Kidney (tissue), 14 donors: ENCODE results near the gene YARS1. TPM values are rescaled to one million over a fixed set of nuclear protein-coding genes. Genes with fewer than 3 reads are reported as not detected.
"Not testable (repeated sequence)": the region's sequence is repeated elsewhere in the genome, so short reads cannot be mapped to it uniquely, and the experiment has no call there.

Experiments used
- DNase-seq, 5 donors: peaks; one replicate each; pipeline ENCODE4 v3.0.0-alpha.2; 2013 to 2020
- FAIRE-seq: peaks from 2 replicates; lab custom pipeline; 2012; peaks lifted over from hg19 to GRCh38; lab: Jason Lieb, UNC
- H3K27ac ChIP-seq, 2 donors: one replicate each; pipeline ENCODE4 v1.7.0; 2013; ENCODE audit warnings: low read depth in 2 of 2, low read length in 2 of 2, inconsistent platforms in 1 of 2
- H3K27me3 ChIP-seq: one replicate; pipeline ENCODE4 v1.7.1; 2013; ENCODE audit warnings: low read length, inconsistent platforms; ENCODE audit not compliant: control insufficient read depth, insufficient read depth
- H3K36me3 ChIP-seq, 3 donors: one replicate each; pipeline versions ENCODE4 v1.7.0 to v1.7.1; 2013; ENCODE audit warnings: low read length in 3 of 3, control low read depth in 1 of 3, inconsistent platforms in 1 of 3; ENCODE audit not compliant: insufficient read depth in 3 of 3, control insufficient read depth in 2 of 3
- H3K4me1 ChIP-seq, 3 donors: one replicate each; pipeline versions ENCODE4 v1.7.0 to v1.7.1; 2013; ENCODE audit warnings: low read length in 3 of 3, inconsistent platforms in 1 of 3, low read depth in 1 of 3; ENCODE audit not compliant: control insufficient read depth in 2 of 3, insufficient read depth in 2 of 3
- H3K4me3 ChIP-seq, 3 donors: one replicate each; pipeline versions ENCODE4 v1.7.0 to v1.8.1; 2013; ENCODE audit warnings: low read length in 3 of 3, control low read depth in 1 of 3, inconsistent platforms in 1 of 3
- H3K9ac ChIP-seq, 3 donors: one replicate each; pipeline versions ENCODE4 v1.7.0 to v1.7.1; 2013; ENCODE audit warnings: low read length in 3 of 3, control low read depth in 1 of 3, inconsistent platforms in 1 of 3
- H3K9me3 ChIP-seq, 3 donors: one replicate each; pipeline versions ENCODE4 v1.7.0 to v1.7.1; 2013; ENCODE audit warnings: low read length in 3 of 3, control low read depth in 1 of 3, inconsistent platforms in 1 of 3; ENCODE audit not compliant: control insufficient read depth in 2 of 3, insufficient read depth in 1 of 3
- CTCF ChIP-seq: IDR thresholded peaks from 3 replicates; pipeline ENCODE4 v1.5.1; 2012; ENCODE audit warnings: mild to moderate bottlenecking, moderate library complexity, borderline replicate concordance; ENCODE audit not compliant: insufficient read depth; ENCODE audit errors: extremely low read depth
- intact Hi-C: fragments of 100-400 bp; cut with DNase I; formaldehyde crosslinking; loops from one replicate; pipeline ENCODE4 v1.11.1; 2022
- polyA plus RNA-seq: library from polyadenylated mRNA; stranded (reverse); fragments of 350-450 nt; fragmentation: Illumina TruSeq; extraction: RNeasy Lipid Tissue Mini Kit (QIAGEN cat#74804); gene quantifications from one replicate; pipeline ENCODE4 v1.2.3, GENCODE V29; 2014; ENCODE audit warnings: low read depth, low replicate concordance; ENCODE audit not compliant: insufficient read depth
- total RNA-seq: library from RNA; stranded (reverse); fragmentation: NEBNext Ultra II Directional; extraction: Animal tissue kit (Norgen Biotek cat#: 25700); gene quantifications from one replicate; pipeline ENCODE4 v1.2.1, GENCODE V29; 2021
- donor health status: control.
- donor health status: control.
- donor health status: control.
- donor health status: control.
- donor health status: control.
- donor health status: DM: yes; HTN: yes; CAD: no.
- donor health status: Normal renal cell carcinoma (clear cell type).

The YARS1 gene
- total and polyA plus RNA-seq, 2 donors from 2014 or later, result 24.8 to 86.1 TPM

DNA sequence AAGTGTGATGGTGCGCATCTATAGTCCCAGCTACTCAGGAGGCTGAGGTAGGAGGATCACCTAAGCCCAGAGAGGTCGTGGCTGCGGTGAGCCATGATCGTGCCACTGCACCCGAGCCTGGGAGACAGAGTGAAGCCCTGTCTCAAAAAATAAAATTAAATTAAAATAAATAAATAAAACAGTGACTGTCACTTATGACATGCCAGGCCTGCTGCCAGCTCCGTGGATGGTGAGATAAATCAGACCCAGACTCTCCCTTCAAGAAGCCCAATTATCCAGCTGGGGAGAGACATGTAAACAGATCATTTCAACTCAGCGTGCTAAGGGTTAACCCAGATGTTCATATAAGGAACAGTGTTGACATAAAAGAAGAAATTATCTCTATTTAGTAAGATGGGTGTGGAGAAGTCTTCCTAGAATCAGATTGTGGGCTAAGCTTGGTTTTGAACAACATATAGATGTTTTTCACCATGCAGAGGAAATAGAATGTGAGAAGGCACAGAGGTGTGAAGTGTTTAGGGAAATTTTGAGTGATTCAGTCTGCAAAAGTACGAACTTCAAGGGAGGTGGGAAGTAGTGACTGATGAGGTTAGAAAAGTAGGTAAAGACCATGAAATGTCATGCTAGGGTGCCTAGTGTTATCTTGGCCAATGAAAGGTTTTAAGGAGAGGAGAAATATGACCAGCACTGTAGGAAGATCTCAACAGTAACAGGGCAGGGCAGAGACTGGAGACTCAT, 18.3 kb downstream of the YARS1 start:
- intact Hi-C loops, result no loop called here
- Histone ChIP-seq H3K4me3 (no peak overlapping the region), H3K9ac (no peak overlapping the region), H3K27ac (no peak overlapping the region), H3K4me1 (no peaks in the 10 kb centered on the region), H3K9me3 (no peaks in the 10 kb centered on the region), H3K36me3 (peaks cover 0 to 4% (median 4%) of the 10 kb centered on the region in 3 donors), H3K27me3 (no peaks in the 10 kb centered on the region)
- TF ChIP-seq CTCF, result no peak
- no peak for DNase-seq
- no peak for FAIRE-seq

GRCh38 chr1:32798191-32798590, 19.0 kb downstream of the YARS1 start:
- Histone ChIP-seq H3K4me1 (no peaks in the 10 kb centered on the region), H3K27ac (no peak overlapping the region), H3K27me3 (no peaks in the 10 kb centered on the region), H3K4me3 (no peak overlapping the region), H3K9ac (no peak overlapping the region), H3K9me3 (no peaks in the 10 kb centered on the region), H3K36me3 (peaks cover 0 to 4% (median 4%) of the 10 kb centered on the region in 3 donors)
- DNase-seq (no peak), FAIRE-seq (no peak)
- intact Hi-C loops, result no loop called here
- TF ChIP-seq CTCF, result no peak

DNA sequence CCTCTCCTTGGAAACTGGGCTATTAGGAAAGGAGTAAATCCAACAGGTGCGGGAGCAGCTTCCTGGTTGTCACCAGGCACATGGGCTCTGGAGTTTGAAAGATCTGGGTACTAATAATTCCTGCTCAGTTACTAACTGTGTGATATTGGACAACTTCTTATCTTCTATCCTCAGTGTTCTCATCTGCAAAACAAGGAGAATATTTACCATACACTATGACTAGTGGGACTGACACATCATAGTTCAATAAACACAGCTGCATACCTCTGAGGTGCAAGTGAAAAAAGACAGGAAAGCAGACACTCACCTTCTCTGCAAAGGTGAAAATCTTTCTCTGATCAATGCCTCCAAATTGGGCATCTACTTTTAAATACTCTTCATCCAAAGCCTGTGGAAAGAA, 19.7 kb downstream of the YARS1 start:
- Histone ChIP-seq H3K4me3 (no peak overlapping the region), H3K36me3 (peaks cover 0 to 4% (median 4%) of the 10 kb centered on the region in 3 donors), H3K4me1 (no peaks in the 10 kb centered on the region), H3K9me3 (no peaks in the 10 kb centered on the region), H3K27me3 (no peaks in the 10 kb centered on the region), H3K9ac (no peak overlapping the region), H3K27ac (no peak overlapping the region)
- TF ChIP-seq CTCF, result no peak
- no peak for DNase-seq
- FAIRE-seq, result no peak
- intact Hi-C loops, result no loop called here

DNA sequence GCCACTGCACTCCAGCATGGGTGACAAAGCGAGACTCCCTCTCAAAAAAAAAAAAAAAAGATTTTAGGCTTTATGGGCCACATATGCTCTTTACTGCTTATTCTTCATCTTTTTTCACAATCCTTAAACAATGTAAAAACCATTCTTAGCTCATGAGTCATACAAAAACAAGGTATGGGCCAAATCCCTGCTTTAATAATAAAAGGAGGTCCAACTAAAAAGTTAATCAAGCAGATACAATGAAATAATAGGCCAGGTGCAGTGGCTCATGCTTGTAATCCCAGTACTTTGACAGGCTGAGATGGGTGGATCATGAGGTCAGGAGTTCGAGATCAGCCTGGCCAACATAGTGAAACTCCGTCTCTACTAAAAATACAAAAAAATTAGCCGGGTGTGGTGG, 21.4 kb downstream of the YARS1 start:
- intact Hi-C loops, H3K4me1 ChIP-seq, H3K36me3 ChIP-seq, H3K4me3 ChIP-seq, DNase-seq, H3K9ac ChIP-seq, H3K27ac ChIP-seq, FAIRE-seq, H3K9me3 ChIP-seq, H3K27me3 ChIP-seq: not testable (repeated sequence)
